Astrocyte (in vitro differentiated cells and primary cell): ENCODE results near the gene POT1. TPM values are rescaled to one million over a fixed set of nuclear protein-coding genes. Genes with fewer than 3 reads are reported as not detected.

ENCODE experiments used
- DNase-seq: peaks from one replicate; pipeline ENCODE4 v3.0.0-alpha.2; 2010; ENCODE audit warnings: low read depth
- FAIRE-seq: peaks from 2 replicates; lab custom pipeline; 2011; peaks lifted over from hg19 to GRCh38; lab: Jason Lieb, UNC
- H2AFZ ChIP-seq: 2 replicates; pipeline ENCODE4 v1.6.0; 2012; ENCODE audit warnings: low read depth, low read length, inconsistent platforms
- H3K27ac ChIP-seq: 2 replicates; pipeline ENCODE4 v1.5.1; 2011; ENCODE audit warnings: low read depth, low read length, inconsistent platforms
- H3K27me3 ChIP-seq: 2 replicates; pipeline ENCODE4 v1.6.0; 2011; ENCODE audit warnings: low read length, inconsistent platforms; ENCODE audit not compliant: insufficient read depth
- H3K36me3 ChIP-seq: 2 replicates; pipeline ENCODE4 v1.5.1; 2011; ENCODE audit warnings: low read length, inconsistent platforms; ENCODE audit not compliant: insufficient read depth
- H3K4me1 ChIP-seq: 2 replicates; pipeline ENCODE4 v1.5.1; 2011; ENCODE audit warnings: low read length, inconsistent platforms; ENCODE audit not compliant: insufficient read depth
- H3K4me2 ChIP-seq: 2 replicates; pipeline ENCODE4 v1.6.0; 2012; ENCODE audit warnings: low read length, inconsistent platforms
- H3K4me3 ChIP-seq: 2 replicates; pipeline ENCODE4 v1.5.1; 2011; ENCODE audit warnings: low read depth, mild to moderate bottlenecking, low read length, inconsistent platforms; ENCODE audit not compliant: insufficient read depth
- H3K79me2 ChIP-seq: 2 replicates; pipeline ENCODE4 v1.6.0; 2012; ENCODE audit warnings: mild to moderate bottlenecking, low read length, inconsistent platforms; ENCODE audit not compliant: insufficient read depth
- H3K9ac ChIP-seq: 2 replicates; pipeline ENCODE4 v1.6.0; 2012; ENCODE audit warnings: mild to moderate bottlenecking, low read length, inconsistent platforms
- H3K9me3 ChIP-seq: 2 replicates; pipeline ENCODE4 v1.5.1; 2012; ENCODE audit warnings: low read depth, mild to moderate bottlenecking, low read length, inconsistent platforms; ENCODE audit not compliant: insufficient read depth
- H4K20me1 ChIP-seq: 2 replicates; pipeline ENCODE4 v1.6.0; 2012; ENCODE audit warnings: low read length, inconsistent platforms; ENCODE audit not compliant: insufficient read depth
- H3K27ac Mint-ChIP-seq: one replicate; pipeline ENCODE4 v1.8.0; 2021; ENCODE audit warnings: mild to moderate bottlenecking, mixed read lengths; ENCODE audit not compliant: unreplicated experiment
- H3K27me3 Mint-ChIP-seq: one replicate; pipeline ENCODE4 v1.8.0; 2021; ENCODE audit warnings: low read depth, mixed read lengths; ENCODE audit not compliant: unreplicated experiment
- H3K36me3 Mint-ChIP-seq: one replicate; pipeline ENCODE4 v1.8.0; 2021; ENCODE audit warnings: low read depth, mixed read lengths; ENCODE audit not compliant: unreplicated experiment
- H3K4me1 Mint-ChIP-seq: one replicate; pipeline ENCODE4 v1.8.0; 2021; ENCODE audit warnings: low read depth, mixed read lengths; ENCODE audit not compliant: unreplicated experiment
- H3K4me3 Mint-ChIP-seq: one replicate; pipeline ENCODE4 v1.8.0; 2021; ENCODE audit warnings: mild to moderate bottlenecking, moderate library complexity, mixed read lengths; ENCODE audit not compliant: unreplicated experiment
- H3K9me3 Mint-ChIP-seq: one replicate; pipeline ENCODE4 v1.8.0; 2021; ENCODE audit warnings: mild to moderate bottlenecking, mixed read lengths; ENCODE audit not compliant: unreplicated experiment
- EZH2 ChIP-seq: IDR thresholded peaks from 2 replicates; pipeline ENCODE4 v1.6.1; 2012; ENCODE audit warnings: mild to moderate bottlenecking, low read length, inconsistent platforms; ENCODE audit not compliant: insufficient read depth
- total RNA-seq: library from RNA; stranded (reverse); gene quantifications from 2 replicates; pipeline ENCODE4 v1.2.1, GENCODE V29; 2021
- TF ChIP-seq, protein P1 (sequence below): IDR thresholded peaks from 2 replicates; pipeline ENCODE4 v1.5.1; 2011; ENCODE audit warnings: low read depth, mild to moderate bottlenecking, inconsistent platforms, low read length, moderate library complexity; ENCODE audit not compliant: insufficient read depth

Gene POT1
- total RNA-seq, 1 donor from 2014 or later: 14.6 TPM

GRCh38 chr7:124874644-124875163, 54.9 kb downstream of the POT1 start:
- no peaks in the 10 kb centered on the region for H3K9me3 Mint-ChIP-seq
- FAIRE-seq: no peak

DNA sequence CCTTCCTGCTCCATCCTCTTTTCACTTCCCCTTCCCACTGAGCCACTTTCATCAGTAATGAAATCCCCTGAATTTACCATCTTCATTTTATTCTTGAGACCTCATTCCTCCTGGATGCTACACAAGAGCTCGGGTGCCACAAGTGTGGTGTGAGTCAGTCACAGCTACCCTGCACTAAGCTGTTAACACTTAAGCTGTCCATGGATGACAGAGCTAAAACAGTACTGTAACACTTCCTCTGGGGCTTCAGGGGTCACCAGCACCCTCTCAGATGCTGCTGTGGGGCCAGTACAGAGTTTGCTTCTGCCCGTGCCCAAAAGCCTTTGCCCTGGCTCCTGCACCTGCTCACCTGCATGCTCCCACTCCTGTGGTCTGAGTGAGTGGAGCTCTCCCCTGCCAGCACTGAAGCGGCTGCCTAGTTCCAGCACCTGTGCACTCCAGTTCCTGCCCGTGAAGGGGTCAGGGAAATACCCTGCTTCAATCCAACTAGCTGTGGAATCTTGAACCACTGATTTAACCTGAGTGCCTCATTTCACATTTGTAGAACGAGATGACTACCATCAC, 71.9 kb downstream of the POT1 start:
- no peaks in the 10 kb centered on the region for H4K20me1 ChIP-seq
- H3K27ac Mint-ChIP-seq: no peak overlapping the region
- no peak overlapping the region for H3K9ac ChIP-seq
- H3K9me3 ChIP-seq: no peaks in the 10 kb centered on the region
- no peak overlapping the region for H3K4me3 Mint-ChIP-seq
- TF ChIP-seq, protein P1, sequence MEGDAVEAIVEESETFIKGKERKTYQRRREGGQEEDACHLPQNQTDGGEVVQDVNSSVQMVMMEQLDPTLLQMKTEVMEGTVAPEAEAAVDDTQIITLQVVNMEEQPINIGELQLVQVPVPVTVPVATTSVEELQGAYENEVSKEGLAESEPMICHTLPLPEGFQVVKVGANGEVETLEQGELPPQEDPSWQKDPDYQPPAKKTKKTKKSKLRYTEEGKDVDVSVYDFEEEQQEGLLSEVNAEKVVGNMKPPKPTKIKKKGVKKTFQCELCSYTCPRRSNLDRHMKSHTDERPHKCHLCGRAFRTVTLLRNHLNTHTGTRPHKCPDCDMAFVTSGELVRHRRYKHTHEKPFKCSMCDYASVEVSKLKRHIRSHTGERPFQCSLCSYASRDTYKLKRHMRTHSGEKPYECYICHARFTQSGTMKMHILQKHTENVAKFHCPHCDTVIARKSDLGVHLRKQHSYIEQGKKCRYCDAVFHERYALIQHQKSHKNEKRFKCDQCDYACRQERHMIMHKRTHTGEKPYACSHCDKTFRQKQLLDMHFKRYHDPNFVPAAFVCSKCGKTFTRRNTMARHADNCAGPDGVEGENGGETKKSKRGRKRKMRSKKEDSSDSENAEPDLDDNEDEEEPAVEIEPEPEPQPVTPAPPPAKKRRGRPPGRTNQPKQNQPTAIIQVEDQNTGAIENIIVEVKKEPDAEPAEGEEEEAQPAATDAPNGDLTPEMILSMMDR: no peak
- TF ChIP-seq EZH2: no peak
- H3K9me3 Mint-ChIP-seq: no peaks in the 10 kb centered on the region
- H3K36me3 Mint-ChIP-seq: no peaks in the 10 kb centered on the region
- H3K4me3 ChIP-seq: no peak overlapping the region
- no peaks in the 10 kb centered on the region for H3K36me3 ChIP-seq
- no peaks in the 10 kb centered on the region for H3K4me1 Mint-ChIP-seq
- H3K4me2 ChIP-seq: no peak overlapping the region
- H3K4me1 ChIP-seq: no peaks in the 10 kb centered on the region
- no peak for DNase-seq
- no peaks in the 10 kb centered on the region for H3K79me2 ChIP-seq
- H3K27me3 ChIP-seq: no peaks in the 10 kb centered on the region
- H3K27me3 Mint-ChIP-seq: no peaks in the 10 kb centered on the region
- H2AFZ ChIP-seq: no peak overlapping the region
- no peak for FAIRE-seq
- no peak overlapping the region for H3K27ac ChIP-seq

More at GRCh38 chr7:124874644-124875163, 54.9 kb downstream of the POT1 start:
- Histone ChIP-seq H2AFZ (no peak overlapping the region), H3K27ac (no peak overlapping the region), H4K20me1 (no peaks in the 10 kb centered on the region), H3K9ac (no peak overlapping the region), H3K9me3 (no peaks in the 10 kb centered on the region), H3K4me2 (no peak overlapping the region), H3K27me3 (no peaks in the 10 kb centered on the region), H3K36me3 (no peaks in the 10 kb centered on the region), H3K4me3 (no peak overlapping the region), H3K79me2 (no peaks in the 10 kb centered on the region), H3K4me1 (no peaks in the 10 kb centered on the region)
- no peaks in the 10 kb centered on the region for H3K4me1 Mint-ChIP-seq
- H3K4me3 Mint-ChIP-seq: no peak overlapping the region
- DNase-seq: no peak
- H3K27ac Mint-ChIP-seq: no peak overlapping the region
- no peaks in the 10 kb centered on the region for H3K36me3 Mint-ChIP-seq
- TF ChIP-seq EZH2: no peak
- TF ChIP-seq, protein P1: no peak
- no peaks in the 10 kb centered on the region for H3K27me3 Mint-ChIP-seq

- peak; percentile 16 for DNase-seq
Measured at GRCh38 chr7:124856299-124856888, 73.2 kb downstream of the POT1 start.

More at GRCh38 chr7:124856299-124856888, 73.2 kb downstream of the POT1 start:
- Histone ChIP-seq H3K36me3 (no peaks in the 10 kb centered on the region), H3K9me3 (no peaks in the 10 kb centered on the region), H3K27me3 (no peaks in the 10 kb centered on the region), H3K4me2 (no peak overlapping the region), H4K20me1 (no peaks in the 10 kb centered on the region), H3K9ac (no peak overlapping the region), H3K4me1 (no peaks in the 10 kb centered on the region), H3K79me2 (no peaks in the 10 kb centered on the region), H3K27ac (no peak overlapping the region), H3K4me3 (no peak overlapping the region), H2AFZ (no peak overlapping the region)
- Mint-ChIP-seq H3K9me3 (no peaks in the 10 kb centered on the region), H3K27me3 (no peaks in the 10 kb centered on the region), H3K4me3 (no peak overlapping the region), H3K36me3 (no peaks in the 10 kb centered on the region), H3K4me1 (no peaks in the 10 kb centered on the region), H3K27ac (peak overlapping the region; percentile 13)
- TF ChIP-seq EZH2: no peak
- TF ChIP-seq, protein P1: peak; percentile 67
- peak; percentile 17 for FAIRE-seq
